H1 (cell line): ENCODE results near the gene CD81. TPM values are rescaled to one million over a fixed set of nuclear protein-coding genes. Genes with fewer than 3 reads are reported as not detected.

Experiments used
- BRCA1 ChIP-seq: IDR thresholded peaks from 2 replicates; pipeline ENCODE4 v1.6.1; 2012; ENCODE audit warnings: low read depth, low read length, improper control_type of control experiment
- CHD2 ChIP-seq: IDR thresholded peaks from 2 replicates; pipeline ENCODE4 v1.6.1; 2012; ENCODE audit warnings: low read length, improper control_type of control experiment
- JUN ChIP-seq: IDR thresholded peaks from 2 replicates; pipeline ENCODE4 v1.6.1; 2011; ENCODE audit warnings: low read depth, mild to moderate bottlenecking, improper control_type of control experiment, low read length
- JUND ChIP-seq: IDR thresholded peaks from 2 replicates; pipeline ENCODE4 v1.6.1; 2011; ENCODE audit warnings: mild to moderate bottlenecking, improper control_type of control experiment, low read length
- TAF1 ChIP-seq: IDR thresholded peaks from 2 replicates; pipeline ENCODE4 v1.6.1; 2011; ENCODE audit warnings: mild to moderate bottlenecking, low read depth, low read length
- TEAD4 ChIP-seq: IDR thresholded peaks from 2 replicates; pipeline ENCODE4 v1.6.1; 2012; ENCODE audit warnings: low read depth, low read length, inconsistent platforms, mixed read lengths
- polyA plus RNA-seq, 7 experiments: library from polyadenylated mRNA; depleted of rRNA in 3 of 7; stranded (reverse) in 5 of 7; unstranded in 2 of 7; fragments of >200 nt in 5 of 7; fragments of 200-250 nt in 2 of 7; gene quantifications; 1 replicate in 5 of 7; 2 replicates in 1 of 7; 4 replicates in 1 of 7; pipeline versions ENCODE4 v1.2.1 to v1.2.3, GENCODE V29; 2011 to 2013; ENCODE audit warnings: missing spikeins in 2 of 7, mixed read lengths in 2 of 7
- total RNA-seq: library from RNA; stranded (reverse); fragmentation: NEBNext Ultra II Directional; extraction: Animal tissue kit (Norgen Biotek cat#: 25700); gene quantifications from 2 replicates; pipeline ENCODE4 v1.2.1, GENCODE V29; 2021

Gene CD81
- total and polyA plus RNA-seq, 2 of the 8 experiments (the other 6 are each of a cell fraction or from before 2014, with no cell fraction given), result 238 to 309 TPM

DNA sequence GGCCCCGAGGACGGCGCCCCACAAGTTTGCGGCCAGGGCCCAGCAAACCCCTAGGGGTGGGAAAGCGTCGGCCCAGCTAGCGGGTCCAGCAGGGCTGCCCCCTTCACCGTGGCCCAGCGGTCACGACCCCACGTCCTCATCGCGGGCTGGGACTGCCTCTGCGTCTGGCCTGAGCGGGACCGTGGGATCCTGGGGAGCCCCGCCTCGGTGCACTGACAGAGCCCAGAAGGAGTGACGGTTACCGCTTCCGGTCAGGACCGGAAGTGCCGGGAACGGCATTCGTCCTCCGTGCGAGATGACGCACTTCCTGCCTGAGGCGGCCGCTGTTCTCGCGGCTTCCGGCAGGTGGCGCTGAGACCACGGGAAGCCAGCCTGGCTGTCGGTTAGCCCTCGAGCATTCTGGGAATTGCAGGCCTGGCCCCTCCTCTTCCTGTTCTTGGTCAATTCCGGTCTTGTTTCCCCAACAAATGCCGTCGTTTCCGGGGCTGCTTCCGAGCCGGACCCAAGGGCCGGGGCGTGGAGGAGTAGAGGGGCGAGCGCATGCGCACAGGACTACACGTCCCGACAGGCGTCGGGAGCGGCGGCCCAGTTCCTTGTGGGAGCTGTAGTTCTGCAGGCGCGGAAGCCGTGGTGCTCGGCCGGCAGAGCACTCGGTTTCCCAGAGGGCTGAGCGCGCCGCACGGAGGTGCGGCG lies 23.1 kb downstream of the CD81 start, which contains the start of gene TSSC4 (continued):
- peak; percentile 78 for TF ChIP-seq JUND
- peak; percentile 49; the same call in 1 of the 2 replicates for TF ChIP-seq TAF1
- TF ChIP-seq BRCA1, result 0 out of 2 replicates have a peak, but pooled peaks have one; percentile 10
- peak; percentile 58 for TF ChIP-seq TEAD4
- peak; percentile 61; the same call in 1 of the 2 replicates for TF ChIP-seq CHD2
- no peak; the same call in 1 of the 2 replicates for TF ChIP-seq JUN
